ENCODE measurements around the gene PROKR2.

- no peak for TF ChIP-seq POLR2AphosphoS5 (IDR thresholded peaks at IDR 0.05; ENCODE audit: borderline replicate concordance, low read depth, low read length)
- no peak for TF ChIP-seq EZH2 (IDR thresholded peaks at IDR 0.05)
Measured at GRCh38 chr20:5364136-5364821, 47.5 kb upstream of the PROKR2 start.
